ENCODE results near the gene RER1.

Gene RER1

GRCh38 chr1:2354511-2355372 lies 36.9 kb upstream of the RER1 start:
- DNase-seq = no peak

DNA sequence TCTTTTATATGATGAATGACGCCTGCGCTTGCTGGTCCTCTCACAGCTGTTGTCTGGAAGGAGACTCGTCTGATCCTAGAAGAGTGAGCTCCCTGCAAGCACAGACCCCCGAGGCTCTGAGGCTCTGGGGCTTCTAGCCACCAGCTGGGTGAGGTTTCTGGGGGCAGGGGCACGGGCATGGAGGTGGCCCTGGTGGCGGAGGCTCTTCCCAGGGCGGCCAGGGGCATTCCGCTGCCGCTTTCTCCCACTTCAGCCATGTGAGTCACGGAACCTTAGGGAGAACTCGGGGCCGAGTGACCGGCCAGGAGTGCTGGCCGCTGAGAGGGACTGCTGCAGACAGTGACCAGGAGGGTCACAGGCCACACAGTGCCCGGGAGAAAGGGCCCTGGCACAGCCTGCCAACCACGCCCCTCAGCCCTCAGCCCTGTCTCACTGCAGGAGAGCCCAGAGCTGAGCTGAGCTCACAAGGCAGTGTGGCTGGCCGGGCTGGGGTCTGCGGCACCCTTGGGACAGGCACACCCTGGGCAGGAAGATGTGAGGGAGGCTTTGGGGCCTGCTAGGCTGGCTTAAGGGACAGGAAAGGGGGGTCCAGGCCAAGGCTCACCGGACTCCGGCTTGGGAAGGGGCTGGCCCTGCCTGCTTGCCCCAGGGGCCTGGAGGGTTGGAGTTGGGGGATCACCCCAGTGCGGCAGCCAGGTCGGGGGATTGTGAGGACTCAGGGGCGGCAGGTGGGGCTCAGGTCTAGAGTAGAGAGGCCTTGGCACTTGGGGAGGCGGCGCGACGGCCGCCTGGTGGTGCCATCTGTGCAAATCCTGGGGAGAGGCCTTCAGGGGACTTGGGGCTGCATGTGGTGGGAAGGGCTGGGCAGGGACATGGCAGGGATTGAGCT lies 36.0 kb upstream of the RER1 start:
- no peak for DNase-seq

DNA sequence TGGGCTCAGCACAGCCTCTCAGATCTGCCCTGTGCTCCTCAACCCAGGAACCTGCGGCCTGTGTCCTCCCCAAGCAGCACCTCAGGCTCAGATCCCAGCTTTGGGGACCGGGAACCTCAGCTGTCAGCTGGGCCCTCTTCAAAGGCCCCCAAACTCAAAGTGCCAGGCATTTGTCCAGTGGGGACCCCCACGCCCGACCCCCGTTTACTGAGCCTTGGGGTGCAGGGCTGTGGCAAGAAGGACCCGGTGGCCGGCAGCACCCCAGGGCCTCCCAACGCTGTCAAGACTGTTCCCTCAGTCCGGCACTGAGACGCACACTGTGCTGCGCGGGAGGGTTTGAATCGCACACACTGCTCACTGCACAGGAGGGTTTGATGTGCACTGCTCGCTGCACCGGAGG lies 35.2 kb upstream of the RER1 start:
- DNase-seq = no peak

DNA sequence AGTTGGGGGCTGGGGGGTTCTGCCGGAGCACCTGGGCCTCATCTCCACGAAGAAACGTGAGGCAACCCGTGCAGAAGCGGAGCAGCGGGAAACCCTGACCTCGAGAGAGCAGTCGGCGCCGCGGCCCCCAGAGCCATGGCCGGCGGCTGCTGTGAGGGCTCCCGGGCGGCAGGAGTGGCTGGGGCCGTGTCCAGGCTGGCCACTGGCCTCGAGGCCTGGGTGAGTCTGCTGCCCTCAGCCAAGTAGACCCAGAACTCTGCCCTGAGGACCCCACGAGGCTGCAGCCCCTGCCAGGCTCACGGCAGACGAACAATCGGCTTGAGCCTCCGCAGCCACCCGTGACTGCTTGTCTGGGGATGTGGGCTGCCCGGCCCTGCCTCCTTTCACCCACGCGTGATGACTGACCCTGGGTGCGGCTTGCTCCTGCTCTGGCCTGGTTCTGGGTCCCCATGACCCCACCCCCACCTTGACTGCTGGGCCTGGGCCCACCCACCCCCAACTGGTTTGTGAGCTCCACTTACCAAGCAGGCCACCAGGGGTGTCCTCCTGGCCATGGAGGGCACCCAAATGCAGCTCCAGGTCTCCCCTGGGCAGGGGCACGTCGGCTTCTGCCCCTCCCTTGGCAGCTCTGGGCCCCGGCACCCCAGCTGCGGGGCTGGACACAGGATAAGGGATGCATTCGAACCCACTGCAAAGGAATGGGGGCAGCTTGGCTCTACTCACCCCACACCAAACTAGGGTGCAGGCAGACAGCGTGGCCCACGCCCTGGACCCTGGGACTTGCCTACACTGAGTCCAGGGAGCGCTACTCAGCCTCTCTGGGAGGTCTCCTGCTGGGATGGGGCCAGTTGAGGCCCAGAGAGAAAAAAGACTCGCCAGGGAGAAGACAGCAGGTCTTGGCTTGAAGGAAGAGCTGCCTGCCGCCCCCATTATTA lies 34.5 kb upstream of the RER1 start:
- DNase-seq = no peak

DNA sequence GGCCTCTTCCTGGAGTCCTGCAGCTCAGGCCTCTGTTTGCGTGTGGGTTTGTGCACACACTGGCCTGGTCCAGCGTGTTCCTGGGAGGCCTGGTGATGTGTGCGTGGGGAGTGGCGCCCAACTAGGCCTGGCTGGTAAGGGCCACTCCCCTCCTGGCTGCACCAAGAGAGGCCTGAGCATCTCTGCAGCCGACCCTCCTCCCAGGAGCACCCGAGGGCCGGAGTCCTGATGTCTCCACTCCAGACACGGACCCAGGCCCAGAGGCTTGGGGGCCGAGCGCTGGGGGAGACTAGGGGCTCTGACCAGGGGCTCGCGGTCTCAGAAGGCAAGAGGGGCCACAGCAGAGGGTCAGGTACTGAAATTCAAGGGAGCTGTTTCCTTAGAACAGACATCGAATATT lies 33.6 kb upstream of the RER1 start:
- no peak for DNase-seq

DNA sequence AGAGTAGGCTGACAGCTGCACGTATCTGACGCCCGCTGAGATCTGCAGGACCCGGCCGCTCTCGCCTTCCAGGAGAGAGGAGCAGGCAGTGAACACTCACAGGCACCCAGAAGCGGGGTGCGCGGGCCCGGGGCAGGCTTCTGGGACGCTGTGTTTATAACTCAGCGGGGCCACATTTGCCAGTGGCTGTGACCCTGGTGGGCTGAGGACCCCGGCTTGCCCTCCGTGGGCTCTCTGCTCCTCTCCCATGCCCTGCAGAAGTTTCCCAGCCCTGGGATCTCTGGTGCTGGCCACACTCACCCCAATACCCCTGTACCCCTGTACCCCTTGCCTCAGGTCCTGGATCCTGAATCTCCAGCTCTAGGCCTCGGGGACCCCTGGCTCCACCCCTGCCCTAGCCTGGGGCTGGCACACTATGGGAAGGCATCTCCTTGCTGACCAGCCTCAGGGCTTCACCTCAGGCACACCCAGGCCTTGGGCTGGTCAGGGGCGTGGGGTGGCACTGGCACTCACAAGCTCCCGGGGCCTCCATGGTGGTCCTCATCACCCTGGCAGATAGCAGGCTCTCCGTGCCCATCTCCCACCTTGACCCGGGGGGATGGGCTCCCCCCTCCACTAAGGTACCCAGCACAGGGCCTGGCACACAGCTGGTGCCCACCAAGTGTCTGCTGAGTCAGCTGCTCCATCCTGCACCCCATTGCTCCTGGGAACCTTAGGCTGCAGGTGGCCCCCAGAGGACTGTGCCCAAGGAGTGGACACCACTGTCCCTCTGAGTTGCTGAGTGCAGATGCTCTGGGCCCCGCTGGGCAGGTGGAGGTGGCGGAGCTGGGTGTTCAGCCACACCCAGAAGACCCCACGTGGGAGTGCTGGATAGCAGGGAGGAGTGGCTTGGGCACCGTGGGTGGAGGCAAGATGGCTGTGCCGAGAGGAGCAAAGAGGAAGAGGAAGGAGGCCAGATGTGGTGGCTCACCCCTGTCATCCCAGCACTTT lies 32.7 kb upstream of the RER1 start:
- DNase-seq = no peak

GRCh38 chr1:2360588-2361364 lies 30.9 kb upstream of the RER1 start:
- DNase-seq = no peak

GRCh38 chr1:2363847-2364513 lies 27.7 kb upstream of the RER1 start:
- DNase-seq = no peak

DNA sequence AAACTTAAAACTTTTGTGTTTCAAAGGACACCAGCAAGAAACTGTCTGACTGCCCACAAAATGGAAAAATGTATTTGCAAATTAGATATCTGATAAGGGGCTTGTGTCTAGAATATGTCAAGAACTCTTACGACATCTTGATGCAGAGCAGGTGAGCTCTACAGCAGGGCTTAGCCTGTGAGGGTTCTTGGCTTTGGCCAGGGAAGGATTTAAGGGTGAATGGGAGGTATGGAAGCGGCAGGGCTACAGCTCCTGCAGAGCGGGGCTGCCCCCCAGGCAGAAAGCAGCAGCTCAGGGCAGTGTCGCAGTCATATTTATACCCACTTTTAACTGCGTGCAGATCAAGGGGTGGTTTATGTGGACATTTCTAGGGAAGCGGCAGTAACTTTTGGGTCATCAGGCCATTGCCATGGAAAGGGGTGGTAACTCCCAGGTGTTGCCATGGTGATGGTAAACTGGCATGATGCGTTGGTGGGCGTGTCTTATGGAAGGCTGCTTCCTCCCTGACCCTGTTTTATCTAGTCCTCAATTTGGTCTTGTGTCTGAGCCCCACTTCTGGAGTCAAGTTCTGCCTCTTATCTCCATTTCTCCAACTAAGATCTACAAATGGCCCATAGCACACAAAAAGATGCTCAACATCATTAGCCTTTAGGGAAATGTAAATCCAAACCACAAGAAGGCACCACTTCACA lies 23.4 kb upstream of the RER1 start:
- DNase-seq = no peak

DNA sequence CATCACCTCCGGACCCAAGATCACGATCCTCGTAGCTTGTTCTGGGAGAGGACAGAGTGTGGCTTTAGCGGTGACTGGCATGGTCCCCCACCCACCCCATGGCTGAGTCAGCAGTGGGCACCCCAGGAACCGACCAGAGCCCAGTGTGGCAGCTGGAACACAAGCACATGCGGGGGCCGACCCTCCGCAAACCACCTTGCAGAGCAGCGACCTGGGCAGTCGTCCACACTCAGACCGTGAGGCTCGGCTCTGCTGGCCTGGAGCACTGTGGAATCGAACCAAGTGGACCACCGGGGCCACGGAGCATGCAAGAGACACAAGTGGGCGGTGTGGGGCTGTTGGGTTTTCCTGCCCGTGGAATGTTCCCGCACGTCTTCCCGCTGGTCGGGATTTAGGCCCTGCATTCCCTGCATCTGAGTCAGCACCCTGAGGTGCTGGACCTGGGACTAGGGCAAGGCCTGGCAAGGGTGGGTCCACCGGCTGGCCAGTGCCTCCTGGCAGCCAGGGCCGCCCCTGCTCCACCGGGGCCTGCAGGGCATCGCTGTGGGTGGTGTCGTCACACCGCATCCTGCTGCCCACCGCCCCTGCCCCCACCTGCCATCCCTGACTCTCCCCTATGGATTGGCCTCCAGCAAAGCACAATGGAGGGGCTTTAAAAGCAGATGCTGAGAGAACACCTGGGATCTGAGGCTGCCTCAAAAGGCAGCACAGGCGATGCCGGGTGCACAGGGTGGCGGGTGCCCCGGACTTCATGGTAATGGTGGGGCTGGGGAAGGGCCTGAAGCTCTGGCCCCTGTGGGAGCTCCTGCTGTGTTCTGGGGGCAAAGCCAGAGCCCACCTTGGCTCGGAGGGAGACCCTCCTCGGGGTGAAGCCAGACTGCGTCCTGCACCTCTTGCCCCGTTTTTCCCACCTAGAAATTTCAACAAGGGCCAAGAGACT lies 18.8 kb upstream of the RER1 start:
- DNase-seq = no peak

DNA sequence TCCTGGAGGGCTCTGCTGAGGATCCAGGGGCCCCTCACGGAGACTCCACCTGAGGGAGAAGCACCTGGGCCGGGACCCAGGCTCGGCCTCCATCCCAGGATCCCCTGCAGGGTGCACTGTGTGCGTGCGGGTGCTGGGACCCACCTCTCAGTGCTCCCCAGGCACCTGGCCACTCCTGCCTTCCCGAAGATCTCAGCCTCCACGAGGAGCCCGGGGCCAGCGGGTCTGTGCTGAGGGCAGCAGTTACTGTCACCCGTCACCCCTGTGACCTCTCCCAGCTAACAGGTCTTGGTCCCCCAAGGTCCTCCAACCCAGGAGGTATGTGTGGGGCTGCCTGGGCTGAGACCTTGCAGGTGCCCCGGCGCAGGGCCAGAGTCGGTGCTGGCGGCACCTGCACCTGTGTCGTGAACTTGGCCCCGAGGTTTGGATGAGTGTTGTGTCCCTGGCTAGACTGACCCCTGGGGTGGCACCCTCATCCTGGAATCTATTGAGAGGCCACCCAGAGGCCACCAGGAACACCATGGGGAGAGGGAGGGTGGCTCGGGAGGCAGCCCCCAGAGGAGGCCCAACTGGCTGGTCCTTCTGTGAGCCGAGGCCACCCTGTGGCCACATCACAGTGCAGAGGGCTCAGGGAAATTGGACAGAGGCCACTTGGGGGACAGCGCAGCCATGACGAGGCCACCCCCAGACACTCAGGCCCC lies 17.9 kb upstream of the RER1 start:
- DNase-seq = no peak

- DNase-seq = no peak
Observed at GRCh38 chr1:2374252-2375155, 17.1 kb upstream of the RER1 start.

- no peak for DNase-seq
Observed at GRCh38 chr1:2375246-2375922, 16.3 kb upstream of the RER1 start.

DNA sequence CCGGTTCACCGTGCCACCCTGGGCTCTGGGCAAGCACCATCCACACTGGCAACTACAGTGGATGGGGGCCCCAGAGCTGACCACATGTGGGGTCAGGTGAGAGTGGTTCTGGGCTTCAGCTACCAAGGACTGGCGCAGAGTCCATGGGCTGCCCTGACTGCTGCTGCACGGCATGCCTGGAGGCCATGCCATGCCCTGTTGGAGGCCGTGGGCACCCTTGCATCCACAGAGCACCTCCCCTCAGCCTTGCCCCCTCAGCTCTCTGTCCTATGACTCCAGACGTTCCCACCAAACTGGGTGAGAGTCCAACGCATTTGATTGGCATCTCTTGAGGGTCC lies 15.7 kb upstream of the RER1 start:
- DNase-seq = no peak

GRCh38 chr1:2376261-2376741 lies 15.3 kb upstream of the RER1 start:
- DNase-seq = no peak
